Breast epithelium (tissue), 4 donors: Measurements from ENCODE around the gene IQCH. TPM values are rescaled to one million over a fixed set of nuclear protein-coding genes. Genes with fewer than 3 reads are reported as not detected.
"Not testable (repeated sequence)": the region's sequence is repeated elsewhere in the genome, so short reads cannot be mapped to it uniquely, and the experiment has no call there.

Experiments
- DNase-seq, 2 donors: peaks; one replicate each; pipeline ENCODE4 v3.0.0-alpha.2; 2019; ENCODE audit warnings: low spot score in 2 of 2
- H3K27ac ChIP-seq, 2 donors: fragments of 200-600 bp; sonication (generic) in 1 of 2; one replicate each; pipeline ENCODE4 v1.5.1; 2016 to 2019; ENCODE audit warnings: mild to moderate bottlenecking in 1 of 2
- H3K27me3 ChIP-seq, 2 donors: fragments of 200-600 bp; sonication (generic) in 1 of 2; one replicate each; pipeline versions ENCODE4 v1.5.1 to v1.6.0; 2017 to 2019; ENCODE audit warnings: control low read depth in 1 of 2, mild to moderate bottlenecking in 1 of 2
- H3K36me3 ChIP-seq: fragments of 200-600 bp; one replicate; pipeline ENCODE4 v1.5.1; 2019
- H3K4me1 ChIP-seq, 2 donors: fragments of 200-600 bp; sonication (generic); one replicate each; pipeline ENCODE4 v1.5.1; 2016 to 2019; ENCODE audit warnings: control low read depth in 1 of 2
- H3K4me3 ChIP-seq, 3 donors: fragments of 200-600 bp; sonication (generic); 1 replicate in 2 of 3; 2 replicates in 1 of 3; pipeline ENCODE4 v1.5.1; 2016 to 2019; ENCODE audit warnings: mild to moderate bottlenecking in 3 of 3, moderate library complexity in 2 of 3
- H3K9me3 ChIP-seq, 2 donors: fragments of 200-600 bp; sonication (generic) in 1 of 2; one replicate each; pipeline ENCODE4 v1.5.1; 2016 to 2019; ENCODE audit warnings: control low read depth in 1 of 2
- POLR2A ChIP-seq: fragments of 450-650 bp; IDR thresholded peaks from one replicate; pipeline ENCODE4 v1.6.1; 2016; ENCODE audit warnings: antibody characterized with exemption, mild to moderate bottlenecking, moderate library complexity
- POLR2AphosphoS5 ChIP-seq, 3 donors: sonication (generic); formaldehyde crosslinking; IDR thresholded peaks; one replicate each; pipeline ENCODE4 v1.6.1; 2017; ENCODE audit warnings: antibody characterized with exemption in 3 of 3
- intact Hi-C: fragments of 100-400 bp; cut with DNase I; formaldehyde crosslinking; loops from one replicate; pipeline ENCODE4 v1.15.1; 2023; ENCODE audit warnings: low total_unique reads
- total RNA-seq, 3 donors: library from RNA; depleted of rRNA; stranded (reverse); fragments of >200 nt; gene quantifications; one replicate each; pipeline ENCODE4 v1.1.0, GENCODE V29; 2016
- TF ChIP-seq, protein P1 (sequence below), 3 donors: fragments of 450-650 bp; IDR thresholded peaks; one replicate each; pipeline ENCODE4 v1.5.1; 2016 to 2017; ENCODE audit warnings: antibody characterized with exemption in 3 of 3, mild to moderate bottlenecking in 3 of 3, moderate library complexity in 3 of 3

IQCH gene
- total RNA-seq, 3 donors from 2014 or later, result 0.64 to 11.9 (median 6.6) TPM

- Histone ChIP-seq H3K9me3 (no peaks in the 10 kb centered on the region), H3K27ac (no peak overlapping the region), H3K27me3 (no peaks in the 10 kb centered on the region), H3K4me1 (peaks cover 0 to 11% of the 10 kb centered on the region in 2 donors), H3K4me3 (no peak overlapping the region), H3K36me3 (no peaks in the 10 kb centered on the region)
- DNase-seq, result no peak
- TF ChIP-seq, protein P1, sequence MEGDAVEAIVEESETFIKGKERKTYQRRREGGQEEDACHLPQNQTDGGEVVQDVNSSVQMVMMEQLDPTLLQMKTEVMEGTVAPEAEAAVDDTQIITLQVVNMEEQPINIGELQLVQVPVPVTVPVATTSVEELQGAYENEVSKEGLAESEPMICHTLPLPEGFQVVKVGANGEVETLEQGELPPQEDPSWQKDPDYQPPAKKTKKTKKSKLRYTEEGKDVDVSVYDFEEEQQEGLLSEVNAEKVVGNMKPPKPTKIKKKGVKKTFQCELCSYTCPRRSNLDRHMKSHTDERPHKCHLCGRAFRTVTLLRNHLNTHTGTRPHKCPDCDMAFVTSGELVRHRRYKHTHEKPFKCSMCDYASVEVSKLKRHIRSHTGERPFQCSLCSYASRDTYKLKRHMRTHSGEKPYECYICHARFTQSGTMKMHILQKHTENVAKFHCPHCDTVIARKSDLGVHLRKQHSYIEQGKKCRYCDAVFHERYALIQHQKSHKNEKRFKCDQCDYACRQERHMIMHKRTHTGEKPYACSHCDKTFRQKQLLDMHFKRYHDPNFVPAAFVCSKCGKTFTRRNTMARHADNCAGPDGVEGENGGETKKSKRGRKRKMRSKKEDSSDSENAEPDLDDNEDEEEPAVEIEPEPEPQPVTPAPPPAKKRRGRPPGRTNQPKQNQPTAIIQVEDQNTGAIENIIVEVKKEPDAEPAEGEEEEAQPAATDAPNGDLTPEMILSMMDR (IDR thresholded peaks at IDR 0.05), result no peak
- TF ChIP-seq POLR2AphosphoS5 (IDR thresholded peaks at IDR 0.05), result no peak
- no peak for TF ChIP-seq POLR2A
- intact Hi-C loops, result no loop called here
Measured at GRCh38 chr15:67256051-67256450, 1.5 kb downstream of the IQCH start.

DNA sequence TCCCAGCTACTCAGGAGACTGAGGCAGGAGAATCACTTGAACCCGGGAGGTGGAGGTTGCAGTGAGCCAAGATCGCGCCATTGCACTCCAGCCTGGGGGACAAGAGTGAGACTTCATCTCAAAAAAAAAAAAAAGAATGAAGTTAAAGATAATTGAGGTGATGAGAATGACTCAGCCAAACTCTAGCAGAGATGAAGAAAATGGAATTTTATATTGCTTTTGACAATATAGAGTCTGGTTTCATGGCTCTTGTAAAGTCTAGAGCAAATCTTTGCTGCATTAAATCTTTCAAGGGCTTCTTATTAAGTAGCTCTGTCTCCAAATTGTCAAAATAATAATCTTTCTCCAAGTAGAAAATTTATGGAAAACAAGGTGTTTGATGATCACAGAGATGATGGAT lies 3.8 kb downstream of the IQCH start:
- H3K4me1 ChIP-seq, H3K27ac ChIP-seq, H3K4me3 ChIP-seq, H3K9me3 ChIP-seq, H3K36me3 ChIP-seq, intact Hi-C loops, DNase-seq, H3K27me3 ChIP-seq: not testable (repeated sequence)

DNA sequence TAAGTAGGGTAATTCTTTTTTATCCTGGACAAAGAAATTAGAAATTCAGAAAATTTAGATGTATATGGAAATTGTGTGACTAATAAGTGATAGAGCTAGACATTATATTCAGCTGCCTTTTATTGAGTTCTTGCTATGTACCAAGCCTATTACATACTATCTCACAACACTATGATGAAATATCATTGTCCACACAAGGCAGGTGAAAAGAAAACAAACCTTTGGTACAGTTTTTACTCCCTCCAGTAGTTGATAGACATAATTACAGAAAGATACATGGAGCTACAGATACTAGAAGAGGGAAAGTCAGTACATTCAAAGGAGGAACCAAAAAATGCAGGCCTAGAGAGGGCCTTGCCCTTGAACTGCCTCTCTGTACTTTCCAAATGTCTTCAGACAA lies 4.8 kb downstream of the IQCH start:
- H3K27ac ChIP-seq, result no peak overlapping the region
- no peak for DNase-seq
- H3K9me3 ChIP-seq, result no peaks in the 10 kb centered on the region
- intact Hi-C loops, result no loop called here
- no peaks in the 10 kb centered on the region for H3K36me3 ChIP-seq
- H3K27me3 ChIP-seq, result no peaks in the 10 kb centered on the region
- no peak overlapping the region for H3K4me3 ChIP-seq
- no peak for TF ChIP-seq POLR2A
- TF ChIP-seq POLR2AphosphoS5 (IDR thresholded peaks at IDR 0.05), result no peak
- H3K4me1 ChIP-seq, result no peaks in the 10 kb centered on the region

DNA sequence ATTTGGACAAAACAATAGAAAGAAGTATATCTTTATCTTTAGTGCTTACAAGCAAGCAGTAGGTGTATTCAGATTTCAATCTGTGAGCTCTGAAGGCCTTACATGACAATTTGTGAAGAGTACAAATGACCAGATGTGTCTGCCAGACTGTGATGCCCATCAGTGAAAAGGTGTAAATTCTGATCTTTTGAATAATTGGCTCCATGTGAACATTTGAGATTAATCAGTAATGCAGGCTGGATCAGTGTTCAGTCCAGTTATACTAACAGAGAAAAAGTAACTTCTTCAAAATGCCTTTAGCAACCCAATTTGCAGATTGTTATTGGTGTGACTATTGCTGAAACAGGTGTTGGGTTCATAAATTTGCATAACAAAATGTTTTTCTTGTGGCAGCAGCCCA lies 5.2 kb downstream of the IQCH start:
- no peaks in the 10 kb centered on the region for H3K9me3 ChIP-seq
- intact Hi-C loops, result no loop called here
- no peak overlapping the region for H3K27ac ChIP-seq
- no peaks in the 10 kb centered on the region for H3K27me3 ChIP-seq
- TF ChIP-seq, protein P1 (IDR thresholded peaks at IDR 0.05), result no peak
- TF ChIP-seq POLR2A, result no peak
- TF ChIP-seq POLR2AphosphoS5 (IDR thresholded peaks at IDR 0.05), result no peak
- H3K4me1 ChIP-seq, result no peaks in the 10 kb centered on the region
- no peaks in the 10 kb centered on the region for H3K36me3 ChIP-seq
- no peak for DNase-seq
- H3K4me3 ChIP-seq, result no peak overlapping the region

DNA sequence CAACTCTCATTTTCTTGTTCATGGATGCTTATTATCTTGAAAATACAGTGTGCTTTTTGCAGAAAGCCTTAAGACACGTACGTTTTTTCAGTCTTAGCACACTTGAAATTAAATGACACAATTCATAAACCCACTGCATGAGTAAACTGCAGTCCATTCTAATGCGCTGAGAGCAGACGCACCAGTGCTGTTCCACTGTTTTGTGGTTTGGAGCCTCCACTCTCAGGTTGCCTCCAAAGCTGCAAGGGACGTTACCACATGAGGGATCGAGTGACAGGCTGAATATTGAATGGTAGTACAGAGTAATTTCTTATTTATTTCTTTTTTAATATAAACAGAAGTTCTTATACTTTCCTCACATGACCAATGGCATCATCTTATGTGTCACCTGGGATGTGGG lies 12.3 kb downstream of the IQCH start:
- no peaks in the 10 kb centered on the region for H3K36me3 ChIP-seq
- H3K27me3 ChIP-seq, result no peaks in the 10 kb centered on the region
- no peak for DNase-seq
- intact Hi-C loops, result no loop called here
- no peak overlapping the region for H3K4me3 ChIP-seq
- no peak for TF ChIP-seq POLR2AphosphoS5 (IDR thresholded peaks at IDR 0.05)
- TF ChIP-seq, protein P1 (IDR thresholded peaks at IDR 0.05), result no peak
- no peak for TF ChIP-seq POLR2A
- H3K27ac ChIP-seq, result no peak overlapping the region
- no peaks in the 10 kb centered on the region for H3K9me3 ChIP-seq
- no peaks in the 10 kb centered on the region for H3K4me1 ChIP-seq

DNA sequence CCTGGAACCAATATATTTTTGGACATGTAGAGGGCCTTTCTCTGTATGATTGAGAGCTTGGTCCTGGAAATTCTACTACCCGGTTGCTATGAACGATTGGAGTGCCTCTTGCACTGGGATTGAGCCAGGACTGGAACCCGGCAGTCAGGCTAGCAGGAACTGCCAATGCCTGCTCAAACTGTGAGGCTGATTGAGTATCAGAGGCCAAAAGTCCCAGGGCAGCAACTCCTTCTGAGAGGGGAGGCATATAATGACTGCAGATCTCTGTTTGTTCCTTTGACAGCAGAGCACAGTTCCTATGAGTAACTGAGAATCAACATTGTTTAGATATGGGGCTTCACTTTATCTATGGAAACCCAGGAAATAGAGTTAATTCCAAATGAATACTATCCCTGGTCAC lies 12.9 kb downstream of the IQCH start:
- Histone ChIP-seq H3K9me3 (no peaks in the 10 kb centered on the region), H3K36me3 (no peaks in the 10 kb centered on the region), H3K4me1 (no peaks in the 10 kb centered on the region), H3K27ac (no peak overlapping the region), H3K4me3 (no peak overlapping the region), H3K27me3 (no peaks in the 10 kb centered on the region)
- TF ChIP-seq, protein P1 (IDR thresholded peaks at IDR 0.05), result no peak
- TF ChIP-seq POLR2A, result no peak
- no peak for TF ChIP-seq POLR2AphosphoS5 (IDR thresholded peaks at IDR 0.05)
- intact Hi-C loops, result no loop called here
- no peak for DNase-seq
